GM23338 (cell line): ENCODE results near the gene CCDC70. TPM values are rescaled to one million over a fixed set of nuclear protein-coding genes. Genes with fewer than 3 reads are reported as not detected.

Source experiments
- ATAC-seq: fragments of 200-7000 bp; cut with Tn5 transposase; 3 replicates; pipeline ENCODE4 v1.9.1; 2020
- DNase-seq: peaks from one replicate; pipeline ENCODE4 v3.0.0-alpha.2; 2015; ENCODE audit warnings: low spot score
- H2AFZ ChIP-seq: fragments of 200-600 bp; sonication (generic); 2 replicates; pipeline ENCODE4 v1.8.0; 2016; ENCODE audit warnings: antibody characterized with exemption, mild to moderate bottlenecking, moderate library complexity
- H3F3A ChIP-seq: fragments of 200-600 bp; sonication (generic); replicated peaks from 2 replicates; pipeline ENCODE4 v1.8.0; 2017; ENCODE audit warnings: antibody characterized with exemption, mixed run types, low read depth
- H3K27ac ChIP-seq: fragments of 200-600 bp; sonication (generic); 2 replicates; pipeline ENCODE4 v1.6.1; 2016; ENCODE audit warnings: low read depth
- H3K27me3 ChIP-seq: fragments of 200-600 bp; sonication (generic); 2 replicates; pipeline ENCODE4 v1.8.0; 2016; ENCODE audit warnings: mild to moderate bottlenecking, mixed run types, moderate library complexity; ENCODE audit not compliant: insufficient read depth
- H3K36me3 ChIP-seq: fragments of 200-600 bp; sonication (generic); 2 replicates; pipeline ENCODE4 v1.8.0; 2016; ENCODE audit warnings: mild to moderate bottlenecking; ENCODE audit not compliant: insufficient read depth
- H3K4me1 ChIP-seq: fragments of 200-600 bp; sonication (generic); 2 replicates; pipeline ENCODE4 v1.8.0; 2016; ENCODE audit warnings: mild to moderate bottlenecking, moderate library complexity; ENCODE audit not compliant: insufficient read depth
- H3K4me2 ChIP-seq: fragments of 200-600 bp; sonication (generic); 2 replicates; pipeline ENCODE4 v1.7.1; 2017; ENCODE audit warnings: mixed run types
- H3K4me3 ChIP-seq: fragments of 200-600 bp; sonication (generic); 2 replicates; pipeline ENCODE4 v1.6.1; 2016; ENCODE audit warnings: mixed run types
- H3K79me2 ChIP-seq: fragments of 200-600 bp; sonication (generic); replicated peaks from 2 replicates; pipeline ENCODE4 v1.8.0; 2017; ENCODE audit warnings: mild to moderate bottlenecking; ENCODE audit not compliant: insufficient read depth
- H3K9me2 ChIP-seq: fragments of 200-600 bp; sonication (generic); 2 replicates; pipeline ENCODE4 v1.8.0; 2017; ENCODE audit not compliant: insufficient read depth
- H4K20me1 ChIP-seq: fragments of 200-600 bp; sonication (generic); replicated peaks from 2 replicates; pipeline ENCODE4 v1.8.0; 2017; ENCODE audit warnings: mild to moderate bottlenecking; ENCODE audit not compliant: insufficient read depth
- H3K27ac Mint-ChIP-seq: 2 replicates; pipeline ENCODE4 v1.8.0; 2020; ENCODE audit warnings: inconsistent platforms, mild to moderate bottlenecking, moderate library complexity, mixed read lengths
- H3K27me3 Mint-ChIP-seq: 3 replicates; pipeline ENCODE4 v1.8.0; 2022; ENCODE audit warnings: low read depth, mild to moderate bottlenecking, moderate library complexity, mixed read lengths, inconsistent platforms; ENCODE audit not compliant: insufficient read depth, poor library complexity
- H3K36me3 Mint-ChIP-seq: 3 replicates; pipeline ENCODE4 v1.8.0; 2021; ENCODE audit warnings: low read depth, mild to moderate bottlenecking, inconsistent platforms, moderate library complexity, mixed read lengths
- H3K4me1 Mint-ChIP-seq: 3 replicates; pipeline ENCODE4 v1.8.0; 2020; ENCODE audit warnings: mild to moderate bottlenecking, inconsistent platforms, mixed read lengths
- H3K4me3 Mint-ChIP-seq: 3 replicates; pipeline ENCODE4 v1.8.0; 2021; ENCODE audit warnings: moderate library complexity, mild to moderate bottlenecking, inconsistent platforms, mixed read lengths
- H3K9me3 Mint-ChIP-seq: 3 replicates; pipeline ENCODE4 v1.8.0; 2020; ENCODE audit warnings: moderate library complexity, mild to moderate bottlenecking, inconsistent platforms, mixed read lengths
- ETS1 ChIP-seq: IDR thresholded peaks from 2 replicates; pipeline ENCODE4 v1.6.1; 2016; ENCODE audit warnings: antibody characterized with exemption
- EZH2phosphoT487 ChIP-seq: fragments of 200-600 bp; sonication (generic); IDR thresholded peaks from one replicate; pipeline ENCODE4 v1.8.1; 2018; ENCODE audit warnings: antibody characterized with exemption; ENCODE audit not compliant: unreplicated experiment
- JUNB ChIP-seq: IDR thresholded peaks from one replicate; pipeline ENCODE4 v1.6.1; 2016; ENCODE audit warnings: antibody characterized with exemption; ENCODE audit not compliant: unreplicated experiment
- POLR2AphosphoS5 ChIP-seq: IDR thresholded peaks from 2 replicates; pipeline ENCODE4 v1.6.1; 2016; ENCODE audit warnings: antibody characterized with exemption, low read depth
- ZNF114 ChIP-seq: fragments of 250-450 bp; sonication (Bioruptor Pico); IDR thresholded peaks from 2 replicates; pipeline ENCODE4 v1.5.0; 2020; ENCODE audit warnings: mild to moderate bottlenecking, moderate library complexity
- polyA plus RNA-seq: library from polyadenylated mRNA; unstranded; fragments of >200 nt; fragmentation: Nextera tagmentation; extraction: Ambion mirVana; gene quantifications from 2 replicates; pipeline ENCODE4 v1.2.1, GENCODE V29; 2016
- total RNA-seq: library from RNA; depleted of rRNA; stranded (reverse); fragments of >200 nt; shearing (Covaris generic); gene quantifications from 2 replicates; pipeline ENCODE4 v1.2.3, GENCODE V29; 2014
- TF ChIP-seq, protein P1 (sequence below), 2 experiments: fragments of 200-600 bp in 1 of 2; sonication (generic) in 1 of 2; conservative IDR thresholded peaks; 2 replicates each; pipeline versions ENCODE4 v1.5.1 to v1.6.1; 2016 to 2017; ENCODE audit warnings: antibody characterized with exemption in 2 of 2, low read depth in 2 of 2, mild to moderate bottlenecking in 2 of 2, moderate library complexity in 1 of 2
- TF ChIP-seq, protein P2 (sequence below): IDR thresholded peaks from one replicate; pipeline ENCODE4 v1.6.1; 2018; ENCODE audit warnings: antibody characterized with exemption; ENCODE audit not compliant: unreplicated experiment

CCDC70 gene
- total and polyA plus RNA-seq, 2 experiments from 2014 or later: not detected

GRCh38 chr13:51822106-51822815, 39.5 kb upstream of the CCDC70 start (continued):
- TF ChIP-seq, protein P1, sequence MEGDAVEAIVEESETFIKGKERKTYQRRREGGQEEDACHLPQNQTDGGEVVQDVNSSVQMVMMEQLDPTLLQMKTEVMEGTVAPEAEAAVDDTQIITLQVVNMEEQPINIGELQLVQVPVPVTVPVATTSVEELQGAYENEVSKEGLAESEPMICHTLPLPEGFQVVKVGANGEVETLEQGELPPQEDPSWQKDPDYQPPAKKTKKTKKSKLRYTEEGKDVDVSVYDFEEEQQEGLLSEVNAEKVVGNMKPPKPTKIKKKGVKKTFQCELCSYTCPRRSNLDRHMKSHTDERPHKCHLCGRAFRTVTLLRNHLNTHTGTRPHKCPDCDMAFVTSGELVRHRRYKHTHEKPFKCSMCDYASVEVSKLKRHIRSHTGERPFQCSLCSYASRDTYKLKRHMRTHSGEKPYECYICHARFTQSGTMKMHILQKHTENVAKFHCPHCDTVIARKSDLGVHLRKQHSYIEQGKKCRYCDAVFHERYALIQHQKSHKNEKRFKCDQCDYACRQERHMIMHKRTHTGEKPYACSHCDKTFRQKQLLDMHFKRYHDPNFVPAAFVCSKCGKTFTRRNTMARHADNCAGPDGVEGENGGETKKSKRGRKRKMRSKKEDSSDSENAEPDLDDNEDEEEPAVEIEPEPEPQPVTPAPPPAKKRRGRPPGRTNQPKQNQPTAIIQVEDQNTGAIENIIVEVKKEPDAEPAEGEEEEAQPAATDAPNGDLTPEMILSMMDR (conservative IDR thresholded peaks at IDR 0.05; ENCODE audit: low read depth in 2 of 2): no peak
- TF ChIP-seq ZNF114 (CRISPR knock-in tag) (no peak), POLR2AphosphoS5 (no peak), EZH2phosphoT487 (no peak), ETS1 (no peak)
- TF ChIP-seq, protein P2, sequence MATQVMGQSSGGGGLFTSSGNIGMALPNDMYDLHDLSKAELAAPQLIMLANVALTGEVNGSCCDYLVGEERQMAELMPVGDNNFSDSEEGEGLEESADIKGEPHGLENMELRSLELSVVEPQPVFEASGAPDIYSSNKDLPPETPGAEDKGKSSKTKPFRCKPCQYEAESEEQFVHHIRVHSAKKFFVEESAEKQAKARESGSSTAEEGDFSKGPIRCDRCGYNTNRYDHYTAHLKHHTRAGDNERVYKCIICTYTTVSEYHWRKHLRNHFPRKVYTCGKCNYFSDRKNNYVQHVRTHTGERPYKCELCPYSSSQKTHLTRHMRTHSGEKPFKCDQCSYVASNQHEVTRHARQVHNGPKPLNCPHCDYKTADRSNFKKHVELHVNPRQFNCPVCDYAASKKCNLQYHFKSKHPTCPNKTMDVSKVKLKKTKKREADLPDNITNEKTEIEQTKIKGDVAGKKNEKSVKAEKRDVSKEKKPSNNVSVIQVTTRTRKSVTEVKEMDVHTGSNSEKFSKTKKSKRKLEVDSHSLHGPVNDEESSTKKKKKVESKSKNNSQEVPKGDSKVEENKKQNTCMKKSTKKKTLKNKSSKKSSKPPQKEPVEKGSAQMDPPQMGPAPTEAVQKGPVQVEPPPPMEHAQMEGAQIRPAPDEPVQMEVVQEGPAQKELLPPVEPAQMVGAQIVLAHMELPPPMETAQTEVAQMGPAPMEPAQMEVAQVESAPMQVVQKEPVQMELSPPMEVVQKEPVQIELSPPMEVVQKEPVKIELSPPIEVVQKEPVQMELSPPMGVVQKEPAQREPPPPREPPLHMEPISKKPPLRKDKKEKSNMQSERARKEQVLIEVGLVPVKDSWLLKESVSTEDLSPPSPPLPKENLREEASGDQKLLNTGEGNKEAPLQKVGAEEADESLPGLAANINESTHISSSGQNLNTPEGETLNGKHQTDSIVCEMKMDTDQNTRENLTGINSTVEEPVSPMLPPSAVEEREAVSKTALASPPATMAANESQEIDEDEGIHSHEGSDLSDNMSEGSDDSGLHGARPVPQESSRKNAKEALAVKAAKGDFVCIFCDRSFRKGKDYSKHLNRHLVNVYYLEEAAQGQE: no peak

GRCh38 chr13:51823359-51823758, 38.4 kb upstream of the CCDC70 start:
- Mint-ChIP-seq H3K27ac (no peak overlapping the region), H3K9me3 (no peaks in the 10 kb centered on the region), H3K27me3 (no peaks in the 10 kb centered on the region), H3K4me3 (no peak overlapping the region), H3K36me3 (no peaks in the 10 kb centered on the region), H3K4me1 (peaks cover 27% of the 10 kb centered on the region)
- H4K20me1 ChIP-seq: no peaks in the 10 kb centered on the region
- ATAC-seq (no peak), DNase-seq (no peak)
- H3F3A ChIP-seq: no peaks in the 10 kb centered on the region
- H3K79me2 ChIP-seq: no peaks in the 10 kb centered on the region
- no peak overlapping the region for H3K4me2 ChIP-seq
- peaks cover 13% of the 10 kb centered on the region for H3K4me1 ChIP-seq
- H3K27me3 ChIP-seq: no peaks in the 10 kb centered on the region
- no peaks in the 10 kb centered on the region for H3K36me3 ChIP-seq
- H3K4me3 ChIP-seq: no peak overlapping the region
- no peak overlapping the region for H2AFZ ChIP-seq
- H3K9me2 ChIP-seq: no peaks in the 10 kb centered on the region
- no peak overlapping the region for H3K27ac ChIP-seq
- TF ChIP-seq, protein P2: no peak
- TF ChIP-seq, protein P1 (conservative IDR thresholded peaks at IDR 0.05; ENCODE audit: low read depth in 2 of 2): no peak
- no peak for TF ChIP-seq JUNB
- TF ChIP-seq EZH2phosphoT487: no peak
